Neuronal stem cell (in vitro differentiated cells): ENCODE measurements around the gene VIL1.

Source experiments
- DNase-seq: peaks from one replicate; pipeline ENCODE4 v3.0.0-alpha.2; 2013; ENCODE audit warnings: low spot score
- H2AFZ ChIP-seq: one replicate; pipeline ENCODE4 v1.6.1; 2013; ENCODE audit warnings: mild to moderate bottlenecking, low read length, inconsistent platforms
- H2AK5ac ChIP-seq: 2 replicates; pipeline ENCODE4 v1.6.1; 2013; ENCODE audit warnings: low read depth, mild to moderate bottlenecking, inconsistent platforms, low read length, moderate library complexity, mixed read lengths
- H2BK120ac ChIP-seq: 2 replicates; pipeline ENCODE4 v1.6.1; 2013; ENCODE audit warnings: low read depth, mild to moderate bottlenecking, inconsistent platforms, low read length, moderate library complexity, mixed read lengths
- H2BK12ac ChIP-seq: one replicate; pipeline ENCODE4 v1.6.1; 2013; ENCODE audit warnings: low read length, inconsistent platforms
- H2BK15ac ChIP-seq: 2 replicates; pipeline ENCODE4 v1.6.1; 2013; ENCODE audit warnings: mild to moderate bottlenecking, low read length, inconsistent platforms, mixed read lengths
- H2BK5ac ChIP-seq: one replicate; pipeline ENCODE4 v1.6.1; 2013; ENCODE audit warnings: inconsistent platforms, mild to moderate bottlenecking, low read length, moderate library complexity
- H3K14ac ChIP-seq: one replicate; pipeline ENCODE4 v1.6.1; 2013; ENCODE audit warnings: low read length, inconsistent platforms
- H3K18ac ChIP-seq: 2 replicates; pipeline ENCODE4 v1.6.1; 2013; ENCODE audit warnings: low read length, inconsistent platforms
- H3K23ac ChIP-seq: 2 replicates; pipeline ENCODE4 v1.6.1; 2013; ENCODE audit warnings: low read depth, mild to moderate bottlenecking, mixed read lengths, low read length, inconsistent platforms; ENCODE audit not compliant: poor library complexity
- H3K27ac ChIP-seq: replicated peaks from 3 replicates; pipeline ENCODE4 v1.5.1; 2013; ENCODE audit warnings: low read length, inconsistent platforms
- H3K27me3 ChIP-seq, 3 experiments: 2 replicates each; pipeline ENCODE4 v1.6.1; 2013; ENCODE audit warnings: low read length in 3 of 3, mild to moderate bottlenecking in 2 of 3, inconsistent platforms in 1 of 3, low read depth in 1 of 3, mixed read lengths in 1 of 3, moderate library complexity in 1 of 3; ENCODE audit not compliant: control insufficient read depth in 3 of 3, insufficient read depth in 3 of 3
- H3K36me3 ChIP-seq, 2 donors: replicated peaks in 1 of 2; 2 replicates each; pipeline ENCODE4 v1.6.1; 2013; ENCODE audit warnings: low read length in 2 of 2; ENCODE audit not compliant: control insufficient read depth in 2 of 2, insufficient read depth in 2 of 2
- H3K4ac ChIP-seq: 2 replicates; pipeline ENCODE4 v1.6.1; 2013; ENCODE audit warnings: inconsistent platforms, mild to moderate bottlenecking, low read length, moderate library complexity
- H3K4me1 ChIP-seq, 2 donors: 1 replicate in 1 of 2; 2 replicates in 1 of 2; pipeline ENCODE4 v1.6.1; 2013; ENCODE audit warnings: low read length in 2 of 2, low read depth in 1 of 2; ENCODE audit not compliant: control insufficient read depth in 2 of 2, insufficient read depth in 1 of 2
- H3K4me2 ChIP-seq: one replicate; pipeline ENCODE4 v1.6.1; 2013; ENCODE audit warnings: mild to moderate bottlenecking, low read length, inconsistent platforms; ENCODE audit not compliant: insufficient read depth, poor library complexity, severe bottlenecking
- H3K4me3 ChIP-seq, 2 donors: 2 replicates each; pipeline ENCODE4 v1.5.1; 2013; ENCODE audit warnings: low read length in 2 of 2, mild to moderate bottlenecking in 2 of 2, inconsistent platforms in 1 of 2, moderate library complexity in 1 of 2
- H3K79me1 ChIP-seq: one replicate; pipeline ENCODE4 v1.6.1; 2013; ENCODE audit warnings: low read depth, mild to moderate bottlenecking, inconsistent platforms, low read length, moderate library complexity
- H3K9ac ChIP-seq: one replicate; pipeline ENCODE4 v1.6.1; 2013; ENCODE audit warnings: mild to moderate bottlenecking, low read depth, low read length, inconsistent platforms; ENCODE audit not compliant: poor library complexity
- H3K9me3 ChIP-seq, 2 donors: replicated peaks in 1 of 2; 2 replicates each; pipeline versions ENCODE3 to v1.6.1; 2013; ENCODE audit warnings: low read length in 2 of 2, mild to moderate bottlenecking in 2 of 2, inconsistent platforms in 1 of 2, low read depth in 1 of 2, mixed read lengths in 1 of 2, moderate library complexity in 1 of 2; ENCODE audit not compliant: control insufficient read depth in 2 of 2, insufficient read depth in 1 of 2
- H4K8ac ChIP-seq: one replicate; pipeline ENCODE4 v1.6.1; 2013; ENCODE audit warnings: low read depth, mild to moderate bottlenecking, inconsistent platforms, low read length, moderate library complexity
- H4K91ac ChIP-seq: one replicate; pipeline ENCODE4 v1.6.1; 2013; ENCODE audit warnings: low read length, low read depth, mild to moderate bottlenecking, inconsistent platforms; ENCODE audit not compliant: poor library complexity
- WGBS, 2 donors: extraction: QIAGEN DNeasy Blood & Tissue Kit; methylation state at CpG; one replicate each; pipeline ENCODE4 v1.1.7; 2013; ENCODE audit warnings: missing lambda C conversion rate in 2 of 2, mixed read lengths in 1 of 2; ENCODE audit not compliant: insufficient read length in 2 of 2, insufficient replicate concordance in 1 of 2; ENCODE audit errors: extremely low coverage in 2 of 2; 5-methylcytosine and 5-hydroxymethylcytosine counted together

Gene VIL1

GRCh38 chr2:218465987-218466633 lies 47.2 kb downstream of the VIL1 start:
- no peak for DNase-seq

GRCh38 chr2:218470448-218470847 lies 51.5 kb downstream of the VIL1 start:
- no peak overlapping the region for H3K4me3 ChIP-seq
- no peaks in the 10 kb centered on the region for H3K79me1 ChIP-seq
- H4K8ac ChIP-seq, result no peak overlapping the region
- no peak overlapping the region for H4K91ac ChIP-seq
- H2BK15ac ChIP-seq, result no peak overlapping the region
- H3K27ac ChIP-seq, result no peak overlapping the region
- H3K23ac ChIP-seq, result no peak overlapping the region
- H2BK5ac ChIP-seq, result no peak overlapping the region
- H3K18ac ChIP-seq, result no peak overlapping the region
- H3K4me1 ChIP-seq, result no peaks in the 10 kb centered on the region
- H3K36me3 ChIP-seq, result peaks cover 7 to 78% of the 10 kb centered on the region in 2 donors
- H3K14ac ChIP-seq, result no peak overlapping the region
- no peak overlapping the region for H2AFZ ChIP-seq
- no peak overlapping the region for H3K4me2 ChIP-seq
- no peak overlapping the region for H2BK120ac ChIP-seq
- no peak overlapping the region for H3K9ac ChIP-seq
- H3K27me3 ChIP-seq, result no peaks in the 10 kb centered on the region
- no peak overlapping the region for H3K4ac ChIP-seq
- no peak overlapping the region for H2BK12ac ChIP-seq
- H3K9me3 ChIP-seq, result no peaks in the 10 kb centered on the region
- no CpG with 5 or more reads among the region's 1 CpG for WGBS, 2 donors
- no peak for DNase-seq
- H2AK5ac ChIP-seq, result no peak overlapping the region

More at GRCh38 chr2:218465987-218466633, 47.2 kb downstream of the VIL1 start:
- H2BK5ac ChIP-seq, result no peak overlapping the region
- H2AFZ ChIP-seq, result no peak overlapping the region
- no peak overlapping the region for H3K4me3 ChIP-seq
- H4K8ac ChIP-seq, result no peak overlapping the region
- H3K4me1 ChIP-seq, result no peaks in the 10 kb centered on the region
- no peaks in the 10 kb centered on the region for H3K27me3 ChIP-seq
- H3K4ac ChIP-seq, result no peak overlapping the region
- H2BK120ac ChIP-seq, result no peak overlapping the region
- H3K79me1 ChIP-seq, result no peaks in the 10 kb centered on the region
- WGBS, 2 donors, result no CpG with 5 or more reads among the region's 3 CpGs
- H3K9ac ChIP-seq, result no peak overlapping the region
- H2BK12ac ChIP-seq, result no peak overlapping the region
- no peak overlapping the region for H3K4me2 ChIP-seq
- H3K36me3 ChIP-seq, result peaks cover 12 to 73% of the 10 kb centered on the region in 2 donors
- no peak overlapping the region for H3K14ac ChIP-seq
- H2AK5ac ChIP-seq, result no peak overlapping the region
- H3K23ac ChIP-seq, result no peak overlapping the region
- H3K9me3 ChIP-seq, result no peaks in the 10 kb centered on the region
- H3K27ac ChIP-seq, result no peak overlapping the region
- H4K91ac ChIP-seq, result no peak overlapping the region
- H2BK15ac ChIP-seq, result no peak overlapping the region
- H3K18ac ChIP-seq, result no peak overlapping the region

DNA sequence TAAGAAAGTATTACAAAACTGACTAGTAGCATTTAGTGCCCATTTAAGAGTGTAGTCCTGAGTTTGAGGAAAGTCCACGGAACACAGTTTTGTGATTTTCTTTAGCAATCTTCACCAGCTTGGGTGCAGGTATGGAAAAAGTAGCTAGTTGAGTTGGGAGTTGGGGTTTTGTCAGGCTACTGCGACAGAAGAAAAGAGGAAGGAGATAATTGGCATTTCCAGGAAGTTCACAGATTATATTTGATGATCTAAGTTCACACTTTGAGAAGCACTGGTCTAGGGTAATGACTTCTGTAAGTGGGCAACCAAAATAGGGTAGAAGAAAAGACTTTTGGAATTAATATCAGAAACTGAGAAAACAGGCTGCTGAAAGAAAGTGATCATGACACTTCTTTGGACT lies 52.1 kb downstream of the VIL1 start:
- Histone ChIP-seq H2BK5ac (no peak overlapping the region), H3K9me3 (no peaks in the 10 kb centered on the region), H4K91ac (no peak overlapping the region), H2AK5ac (no peak overlapping the region), H2BK12ac (no peak overlapping the region), H3K4me3 (no peak overlapping the region), H3K4me1 (no peaks in the 10 kb centered on the region), H3K36me3 (peaks cover 7 to 78% of the 10 kb centered on the region in 2 donors), H3K4me2 (no peak overlapping the region), H3K79me1 (no peaks in the 10 kb centered on the region), H3K27ac (no peak overlapping the region), H3K4ac (no peak overlapping the region), H2AFZ (no peak overlapping the region), H3K9ac (no peak overlapping the region), H2BK15ac (no peak overlapping the region), H3K27me3 (no peaks in the 10 kb centered on the region), H3K14ac (no peak overlapping the region), H4K8ac (no peak overlapping the region), H3K23ac (no peak overlapping the region), H2BK120ac (no peak overlapping the region), H3K18ac (no peak overlapping the region)
- no CpG with 5 or more reads among the region's 2 CpGs for WGBS, 2 donors
- no peak for DNase-seq

DNA sequence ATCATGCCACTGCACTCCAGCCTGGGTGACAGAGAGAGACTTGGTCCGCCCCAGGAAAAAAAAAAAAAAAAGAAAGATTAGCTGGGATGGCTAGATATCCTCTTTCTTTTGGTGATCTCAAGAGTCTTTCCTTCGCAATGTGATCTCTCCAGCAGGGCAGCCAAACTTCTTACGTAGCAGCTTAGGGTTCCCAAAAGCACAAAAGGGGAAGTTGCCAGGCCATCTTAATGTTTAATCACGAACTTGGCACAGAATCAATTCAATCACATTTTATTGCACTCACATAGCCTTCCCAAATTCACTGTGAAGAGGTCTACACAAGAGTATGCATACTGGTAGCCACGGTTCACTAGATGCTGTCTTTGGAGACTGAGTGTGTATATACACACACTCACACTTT lies 53.1 kb downstream of the VIL1 start:
- Histone ChIP-seq H3K4me3 (no peak overlapping the region), H3K27me3 (no peaks in the 10 kb centered on the region), H3K27ac (no peak overlapping the region), H3K4me2 (no peak overlapping the region), H4K91ac (no peak overlapping the region), H3K79me1 (no peaks in the 10 kb centered on the region), H2BK12ac (no peak overlapping the region), H3K4me1 (no peaks in the 10 kb centered on the region), H2AFZ (no peak overlapping the region), H2BK5ac (no peak overlapping the region), H3K36me3 (peaks cover 10 to 82% of the 10 kb centered on the region in 2 donors), H3K9ac (no peak overlapping the region), H3K14ac (no peak overlapping the region), H2BK15ac (no peak overlapping the region), H3K18ac (no peak overlapping the region), H3K9me3 (no peaks in the 10 kb centered on the region), H2BK120ac (no peak overlapping the region), H3K23ac (no peak overlapping the region), H4K8ac (no peak overlapping the region), H2AK5ac (no peak overlapping the region), H3K4ac (no peak overlapping the region)
- DNase-seq, result no peak
- WGBS, 2 donors, result no CpG with 5 or more reads among the region's 5 CpGs
